Activated CD8-positive, alpha-beta memory T cell treated with anti-CD3 and anti-CD28 coated beads for 36 hours (primary cell): ENCODE results near the gene IWS1. TPM values are rescaled to one million over a fixed set of nuclear protein-coding genes. Genes with fewer than 3 reads are reported as not detected.

Experiments used
- CTCF ChIA-PET: fragments of 350-600 bp; sonication (Branson Sonifier 250); formaldehyde crosslinking; loops from one replicate; lab custom pipeline; 2021; ENCODE audit warnings: antibody characterized with exemption; lab: Charles Lee
- POLR2A ChIA-PET: fragments of 350-600 bp; sonication (Branson Sonifier 250); formaldehyde crosslinking; loops from one replicate; lab custom pipeline; 2021; ENCODE audit warnings: antibody characterized with exemption; lab: Charles Lee
- total RNA-seq, 2 experiments: library from RNA; stranded (reverse); gene quantifications; one replicate each; pipeline ENCODE4 v1.2.3, GENCODE V29; 2021

IWS1 gene
- total RNA-seq, 2 experiments from 2014 or later, result 52.5 to 56.6 TPM

DNA sequence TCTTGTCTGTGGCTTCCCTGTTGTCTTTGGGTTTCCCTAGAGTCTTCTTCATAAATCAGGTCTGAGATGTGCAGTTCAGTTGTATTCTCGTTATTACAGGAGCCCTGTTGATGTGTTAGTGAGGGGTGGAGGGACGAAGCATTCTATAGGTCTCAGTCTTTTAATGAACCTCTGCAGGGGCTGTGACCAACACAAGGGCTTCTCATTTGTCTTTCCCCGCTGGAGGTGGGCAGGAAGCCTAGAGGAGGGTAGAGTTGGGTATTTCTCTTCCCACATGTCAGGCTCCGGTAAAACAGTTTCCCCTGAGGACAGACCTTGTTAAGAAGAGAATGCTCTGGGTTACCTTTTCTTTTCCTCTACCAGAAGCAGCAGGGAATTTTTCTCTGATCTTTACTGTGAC is 76.9 kb downstream of the IWS1 start:
- ChIA-PET CTCF (no interaction called here), POLR2A (no interaction called here)

DNA sequence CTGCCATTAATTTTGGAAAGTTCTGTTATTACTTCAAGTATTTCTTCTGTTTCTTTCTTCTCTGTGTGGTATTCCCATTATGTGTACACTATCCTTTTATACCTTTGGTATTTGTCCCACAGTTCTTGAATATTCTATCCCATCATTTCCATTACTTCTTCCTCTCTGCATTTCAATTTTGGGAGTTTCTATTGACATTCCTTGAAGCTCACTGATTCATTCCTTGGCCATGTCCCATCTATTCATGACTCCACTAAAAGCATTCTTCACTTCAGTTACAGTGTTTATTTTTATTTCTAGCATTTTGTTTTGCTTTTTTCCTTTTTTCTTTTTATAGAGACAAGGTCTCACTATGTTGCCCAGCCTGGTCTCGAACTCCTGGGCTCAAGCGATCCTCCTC is 77.8 kb downstream of the IWS1 start:
- ChIA-PET POLR2A (no interaction called here), CTCF (no interaction called here)

DNA sequence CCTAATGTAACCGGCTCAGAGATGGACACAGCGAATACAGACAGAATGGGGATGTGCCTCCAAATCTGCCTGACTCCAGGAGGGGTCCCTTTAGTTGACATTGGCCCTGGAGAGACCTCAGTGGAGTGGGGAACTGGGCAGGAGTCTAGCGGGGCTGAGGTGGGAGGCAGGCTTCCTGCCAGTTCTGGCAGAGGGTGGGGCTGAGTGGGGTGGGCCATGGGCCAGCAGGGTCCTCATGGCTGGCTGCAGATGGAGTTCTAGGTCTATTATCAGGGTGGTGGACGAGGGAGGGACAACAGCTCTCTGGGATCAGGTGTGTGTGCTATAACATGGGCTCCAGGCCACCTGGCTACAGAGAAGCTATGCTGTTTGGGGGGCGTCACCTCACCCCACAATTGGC is 86.9 kb downstream of the IWS1 start:
- ChIA-PET POLR2A (no interaction called here), CTCF (no interaction called here)

DNA sequence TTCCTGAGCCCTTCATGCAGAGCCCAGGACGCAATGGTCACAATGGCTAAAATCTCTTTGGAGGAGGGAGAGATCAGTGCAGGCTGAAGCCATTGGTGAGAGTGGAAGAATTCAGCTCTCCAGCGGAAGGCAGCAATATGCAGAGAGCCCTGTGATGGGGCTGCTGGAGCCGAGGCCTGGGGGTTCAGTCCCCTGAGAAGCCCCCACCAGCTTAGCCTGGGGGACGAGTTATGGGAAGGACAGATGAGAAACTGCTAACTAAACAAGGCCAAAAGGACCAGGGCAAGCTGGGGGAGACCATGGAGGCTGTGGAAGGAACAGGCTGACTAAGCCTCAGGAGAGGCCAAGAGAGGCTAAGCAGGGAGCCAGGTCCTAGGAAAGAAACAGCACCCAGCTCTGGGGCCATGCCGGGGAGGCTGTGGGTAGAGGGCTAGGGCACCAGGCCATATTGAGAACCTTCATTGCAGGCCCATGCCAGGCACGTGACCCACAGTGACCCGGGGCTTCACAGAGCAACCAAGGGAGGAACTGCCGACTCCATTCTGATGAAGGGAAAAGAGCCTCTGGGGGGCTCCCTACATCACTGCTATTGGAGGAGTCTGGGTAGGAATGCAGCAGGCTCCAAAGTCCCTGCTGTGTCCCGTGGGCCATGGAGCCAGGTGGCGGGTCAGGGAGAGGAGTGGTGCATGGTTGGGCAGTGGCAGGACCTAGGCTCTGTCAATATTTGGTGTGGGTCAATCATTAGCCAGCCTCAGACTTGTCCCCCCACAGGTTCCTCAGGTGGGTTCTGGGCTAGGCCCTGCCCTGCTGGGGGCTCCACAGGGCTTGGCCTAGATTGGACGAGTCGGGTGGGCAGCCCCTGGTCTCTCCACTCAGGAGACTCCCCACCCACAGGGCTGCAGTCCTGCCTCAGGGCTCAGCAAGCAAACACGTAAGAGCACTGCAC is 88.2 kb downstream of the IWS1 start:
- ChIA-PET POLR2A (no interaction called here), CTCF (no interaction called here)

DNA sequence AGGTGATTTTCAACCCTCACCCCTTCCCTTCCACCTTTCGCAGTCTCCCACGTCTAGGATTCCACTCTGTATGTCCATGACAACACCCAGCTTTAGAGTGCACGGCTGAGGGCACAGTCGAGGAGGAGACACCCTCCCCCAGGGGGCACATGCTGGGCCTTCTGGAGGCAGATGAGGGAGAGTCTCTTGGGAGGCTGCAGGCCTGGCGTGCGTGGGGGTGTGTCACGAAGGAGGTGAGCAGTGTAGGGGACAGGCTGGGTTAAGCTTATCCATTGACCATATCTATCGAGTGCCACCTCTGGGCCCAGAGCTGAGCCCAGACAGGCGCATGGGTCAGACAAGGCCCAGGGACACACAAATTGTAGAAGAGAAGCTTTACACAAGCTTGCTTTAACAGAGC is 89.2 kb downstream of the IWS1 start:
- ChIA-PET CTCF (no interaction called here), POLR2A (no interaction called here)

DNA sequence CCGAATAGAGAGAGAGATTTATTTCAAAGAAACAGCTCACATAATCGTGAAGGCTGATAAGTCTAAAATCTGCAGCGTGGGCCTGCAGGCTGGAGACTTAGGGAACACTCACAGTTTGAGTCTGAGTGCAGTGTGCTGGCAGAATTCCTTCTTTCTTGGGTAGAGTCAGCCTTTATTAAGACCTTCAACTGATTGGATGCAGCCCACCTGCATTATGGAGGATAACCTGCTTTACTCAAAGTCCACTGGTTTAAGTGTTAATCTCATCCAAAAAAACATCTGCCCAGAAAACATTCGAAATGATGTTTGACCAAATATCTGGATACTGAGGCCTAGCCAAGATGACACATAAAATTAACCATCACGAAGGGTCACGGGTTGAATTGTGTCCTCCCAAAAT is 91.8 kb downstream of the IWS1 start:
- POLR2A ChIA-PET, result no interaction called here
- CTCF ChIA-PET, result no interaction called here

DNA sequence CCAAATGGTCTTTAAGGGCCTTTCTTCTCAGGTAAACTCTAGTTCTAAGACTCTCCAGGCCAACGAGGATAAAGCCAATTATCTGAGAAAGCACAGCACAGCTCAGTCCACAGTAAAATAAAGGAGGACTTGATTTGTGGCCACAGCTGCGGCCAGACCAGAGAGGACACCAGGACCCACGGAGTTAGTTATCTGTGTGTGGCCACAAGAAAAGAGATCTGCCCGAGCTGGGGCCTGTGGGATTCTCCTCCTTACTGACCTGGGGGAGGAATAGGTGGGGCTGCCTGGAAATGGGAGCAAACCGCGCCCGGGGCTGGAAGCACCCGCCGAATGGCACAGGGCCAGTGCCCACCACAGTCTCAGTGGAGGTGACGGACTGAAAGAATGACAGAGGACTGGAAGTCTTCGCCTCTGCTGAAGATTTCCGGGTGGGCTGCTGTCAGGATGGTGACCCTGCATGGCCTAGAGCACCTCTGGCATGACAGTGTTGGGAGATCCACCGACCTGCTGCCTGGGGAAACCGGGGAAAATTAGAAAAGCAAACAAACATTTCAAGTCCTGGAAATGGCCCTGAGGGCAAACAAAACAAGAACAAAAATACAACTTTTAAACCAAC is 94.8 kb downstream of the IWS1 start:
- CTCF ChIA-PET, result interaction anchor here (0.6 to 1.1 kb wide), 2 partner anchors 15 to 37 kb away, joined by 3 read pairs; no protein-coding TSS in a partner anchor
- POLR2A ChIA-PET, result no interaction called here

Other genes starting within 250 kb of the IWS1 start
- 10 to 100 TPM; 56.3 to 57.7 TPM for gene ERCC3, start 232.3 kb downstream of the IWS1 start, total RNA-seq
- gene MAP3K2, start 138.5 kb downstream of the IWS1 start, total RNA-seq, result 10 to 100 TPM; 48.4 to 49.5 TPM
- under 1 TPM in 1 of 2 experiments, not detected in 1; 0.36 TPM for gene PROC, start 108.1 kb downstream of the IWS1 start, total RNA-seq
- gene MYO7B, start 9.2 kb upstream of the IWS1 start, total RNA-seq, result under 1 TPM; 0.15 to 0.17 TPM
- gene GPR17, start 119.7 kb upstream of the IWS1 start, total RNA-seq, result not detected
- 1 to 10 TPM; 7.6 to 8.3 TPM for gene LIMS2, start 149.0 kb upstream of the IWS1 start, total RNA-seq
- 1 to 10 TPM; 3.5 TPM for gene SFT2D3, start 175.0 kb upstream of the IWS1 start, total RNA-seq